ENCODE results near the gene COX10.
"Not testable (repeated sequence)": the region's sequence is repeated elsewhere in the genome, so short reads cannot be mapped to it uniquely, and the experiment has no call there.

COX10 gene

DNA sequence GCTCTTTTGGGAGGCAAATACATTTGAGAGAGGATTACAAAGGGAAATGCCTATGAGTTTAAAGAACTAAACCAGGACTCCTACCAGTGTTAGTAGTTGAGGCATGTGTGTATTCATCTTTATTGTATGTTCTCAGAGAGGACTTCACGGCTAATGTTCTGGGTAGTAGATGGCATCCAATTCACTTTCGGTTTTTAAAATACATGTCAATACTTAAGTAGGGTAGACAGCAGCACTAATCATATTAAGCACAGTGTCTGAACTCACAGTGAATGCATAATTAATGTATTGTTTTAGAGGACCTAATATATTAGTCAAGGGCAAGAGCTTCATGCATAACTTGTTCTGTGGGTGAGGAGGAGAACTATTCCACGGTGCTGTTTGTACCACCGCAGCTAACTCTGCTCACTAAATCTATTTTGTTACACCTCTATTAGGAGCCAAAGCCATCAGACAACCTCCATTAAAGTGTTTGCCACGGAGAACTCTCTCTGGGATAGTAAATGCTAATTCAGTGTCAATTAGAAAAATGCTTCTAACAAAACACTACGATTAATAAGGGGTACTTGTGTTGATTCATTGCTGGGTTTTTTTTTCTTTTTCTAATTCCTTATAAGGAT lies 56.3 kb downstream of the COX10 start:
- no peak for DNase-seq

DNA sequence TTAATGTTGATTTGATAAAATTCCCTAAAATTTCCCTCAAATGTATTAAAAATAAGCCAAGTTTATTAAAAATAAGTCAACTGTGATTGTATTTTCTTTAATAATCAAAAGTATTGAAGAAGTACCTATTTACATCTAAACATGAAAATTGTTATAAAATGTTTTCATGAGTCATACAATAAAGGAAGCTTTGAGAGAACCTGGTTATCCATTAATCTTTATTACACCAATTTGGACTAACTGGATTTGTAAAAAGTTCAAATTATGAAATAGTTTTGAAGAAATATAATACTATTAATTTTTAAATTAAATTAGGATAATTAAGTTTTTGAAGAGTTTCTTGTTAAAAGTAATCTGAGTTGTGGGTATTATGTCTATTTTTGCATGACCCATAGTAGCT lies 63.8 kb downstream of the COX10 start:
- no peak for DNase-seq

DNA sequence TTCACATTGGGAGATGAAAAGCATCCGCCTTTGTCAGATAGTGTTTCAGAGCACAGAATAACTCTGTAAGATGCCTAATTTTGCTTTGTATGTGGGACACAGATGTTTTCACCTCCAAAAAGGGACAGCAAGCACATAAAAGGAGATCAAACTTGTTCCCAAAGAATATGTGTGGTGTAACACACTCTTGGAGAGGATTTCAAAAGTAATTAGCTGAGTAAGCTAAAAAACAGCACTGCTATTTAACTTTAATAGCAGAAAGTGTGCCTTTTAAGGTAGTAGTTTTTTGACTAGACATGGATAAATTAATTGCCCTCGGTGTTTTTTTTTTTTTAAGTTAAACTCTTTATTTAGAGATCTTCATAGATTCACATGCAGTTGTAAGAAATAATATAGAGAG lies 65.2 kb downstream of the COX10 start:
- DNase-seq = no peak

DNA sequence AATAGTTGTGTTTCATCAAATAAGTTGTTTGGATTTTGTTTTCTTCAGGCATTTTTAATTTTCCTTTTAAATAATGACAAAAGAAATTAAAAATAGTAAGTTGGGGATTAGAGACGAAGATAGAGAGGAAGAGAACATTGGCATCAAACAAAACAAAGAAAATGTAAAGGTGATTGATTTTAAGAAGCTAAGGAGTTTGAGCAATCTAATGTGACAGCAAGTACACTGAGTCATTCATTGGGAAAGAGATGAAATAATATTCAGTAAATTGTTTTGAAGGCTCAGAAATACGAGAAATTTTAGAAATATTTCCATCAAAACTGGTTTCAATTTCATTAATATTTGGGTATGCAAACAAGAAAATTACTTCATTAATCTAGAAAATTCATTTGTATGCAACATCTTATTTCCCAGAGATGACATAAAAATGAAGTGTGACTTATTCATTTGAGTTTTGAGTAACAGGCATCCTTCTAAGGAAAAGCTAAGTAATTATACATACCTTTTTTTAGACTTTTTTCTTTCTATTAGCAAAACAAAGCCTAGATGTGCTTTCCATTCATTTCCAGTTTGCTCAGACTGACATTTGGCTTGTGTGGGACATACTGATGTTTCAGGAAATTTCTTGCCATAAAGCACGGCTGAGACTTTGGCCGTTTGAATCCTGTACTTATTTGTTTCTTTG lies 66.7 kb downstream of the COX10 start:
- DNase-seq = no peak

DNA sequence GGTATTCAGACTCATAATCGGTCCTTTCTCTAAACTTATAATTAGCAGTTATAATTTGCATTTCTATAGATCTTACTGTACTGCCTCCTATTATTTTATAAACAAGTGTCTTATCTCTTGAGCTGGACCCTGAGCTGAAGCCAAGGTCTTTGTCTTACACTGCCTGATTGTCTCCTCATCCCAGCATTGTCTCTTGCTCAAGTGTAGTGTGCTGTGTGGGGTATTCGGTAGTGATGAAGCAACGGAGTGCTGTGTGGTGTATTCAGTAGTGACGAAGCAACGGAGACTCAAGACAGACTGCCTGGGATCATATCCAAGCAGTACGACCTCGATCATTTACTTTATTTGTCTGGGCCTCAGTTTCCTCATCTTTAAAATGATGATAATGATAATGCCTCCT lies 69.3 kb downstream of the COX10 start:
- DNase-seq = no peak

DNA sequence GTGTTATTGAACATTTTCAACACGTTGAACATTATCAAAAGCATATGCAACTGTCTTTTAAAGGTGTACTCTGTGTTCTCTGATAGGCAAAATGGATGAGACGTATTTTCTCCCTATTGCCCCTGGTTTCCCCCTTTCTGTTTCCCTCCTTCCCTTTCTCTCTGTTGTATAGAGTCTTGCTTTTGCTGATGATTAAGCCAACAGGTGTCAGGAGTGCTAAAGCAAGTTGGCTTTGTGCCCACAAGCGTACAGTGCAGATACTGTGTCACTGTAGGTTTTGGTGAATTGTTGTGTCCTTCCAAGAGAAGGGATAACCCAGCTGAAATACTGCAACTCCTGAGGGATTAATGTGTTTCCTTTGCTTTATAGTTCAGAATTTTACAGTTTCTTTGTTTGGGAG lies 74.4 kb downstream of the COX10 start:
- no peak for DNase-seq

DNA sequence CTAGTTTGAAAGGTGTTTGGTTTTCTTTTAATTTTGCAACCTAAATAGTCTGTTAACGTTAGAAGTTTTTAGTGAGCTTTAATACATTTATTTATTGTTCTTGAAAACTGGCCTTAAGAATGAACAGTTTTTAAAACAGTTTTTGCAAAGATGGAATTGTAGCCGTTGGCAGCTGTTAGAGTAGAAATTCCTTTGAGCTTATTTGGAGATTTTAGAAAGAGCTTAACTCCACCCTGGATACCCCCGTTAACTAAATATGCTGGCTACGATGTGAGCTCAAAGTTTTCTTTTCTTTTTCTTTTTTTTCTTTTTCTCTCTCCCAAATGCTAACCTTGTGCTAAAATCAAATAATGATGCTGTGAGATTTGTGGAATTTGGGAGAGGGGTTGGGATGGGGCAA lies 75.2 kb downstream of the COX10 start:
- DNase-seq = no peak

DNA sequence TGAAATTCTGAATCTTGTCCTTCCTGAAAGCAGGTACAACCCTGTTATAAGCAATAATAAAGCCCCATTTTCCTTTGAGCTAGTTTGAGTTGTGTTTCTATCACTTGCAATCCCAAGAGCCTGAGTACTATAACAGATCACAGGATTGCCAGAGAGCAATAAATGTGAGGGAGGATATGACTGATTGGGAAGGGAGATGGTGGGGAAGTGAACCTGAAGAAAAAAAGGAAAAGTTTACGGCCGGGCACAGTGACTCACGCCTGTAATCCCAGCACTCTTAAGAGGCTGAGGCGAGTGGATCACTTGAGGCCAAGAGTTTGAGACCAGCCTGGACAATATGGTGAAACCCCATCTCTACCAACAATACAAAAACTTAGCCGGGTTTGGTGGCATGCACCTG lies 80.4 kb downstream of the COX10 start:
- no peak for DNase-seq

DNA sequence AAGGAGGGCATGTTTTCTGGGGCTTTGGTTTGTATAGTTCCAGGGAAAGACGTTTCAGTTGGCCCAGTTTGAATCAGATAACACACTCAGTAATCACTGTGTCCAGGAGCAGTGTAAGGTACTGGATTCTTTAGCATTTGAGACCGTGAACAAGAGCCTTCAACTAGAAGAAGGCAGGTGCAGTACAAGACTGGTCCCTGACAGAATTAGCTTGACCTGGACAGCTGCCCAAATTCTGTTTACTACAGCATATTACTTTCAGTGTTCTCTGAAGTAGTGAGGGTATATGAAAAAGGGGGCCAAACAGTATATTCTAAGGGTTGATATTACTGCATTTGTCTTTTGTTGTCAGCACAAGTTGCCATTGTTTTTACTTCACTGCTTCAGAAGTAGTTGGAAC lies 81.3 kb downstream of the COX10 start:
- DNase-seq = no peak

DNA sequence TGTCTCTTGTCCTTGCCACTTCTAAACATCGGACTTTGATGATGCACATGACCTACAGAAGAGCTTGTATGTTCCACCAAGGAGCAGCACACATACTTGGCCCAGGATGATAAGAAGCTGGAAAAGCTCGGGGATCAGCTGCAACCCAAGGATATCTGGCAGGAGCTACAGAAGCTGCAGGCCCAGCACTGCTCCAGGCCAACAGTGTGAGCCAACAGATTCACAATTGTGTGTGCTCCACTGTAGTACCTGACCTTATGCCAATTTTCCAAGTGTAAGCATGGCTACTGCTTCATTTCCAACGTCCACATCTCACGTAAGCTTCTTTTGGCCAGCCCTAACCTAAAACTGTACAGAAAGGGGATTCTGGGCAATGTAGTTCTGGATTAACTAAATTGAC lies 83.4 kb downstream of the COX10 start:
- DNase-seq = no peak

DNA sequence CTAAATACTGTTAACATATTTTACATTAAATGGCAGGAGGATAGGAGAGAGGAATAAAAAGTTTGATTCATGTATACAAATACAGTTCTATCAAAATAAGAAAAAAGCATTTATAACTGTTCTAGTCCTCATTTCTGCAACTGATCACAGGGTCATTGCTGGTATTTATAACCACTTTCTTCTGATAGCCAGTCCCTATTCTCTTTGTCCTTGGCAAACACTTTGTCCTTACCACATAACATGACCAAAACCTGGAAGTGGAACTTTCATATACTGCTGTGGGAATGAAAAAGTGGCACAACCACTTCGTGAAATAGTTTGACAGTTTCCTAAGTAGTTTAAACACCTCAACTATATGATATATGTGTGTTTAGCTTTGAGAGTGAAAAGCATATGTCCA lies 84.1 kb downstream of the COX10 start:
- DNase-seq = no peak

DNA sequence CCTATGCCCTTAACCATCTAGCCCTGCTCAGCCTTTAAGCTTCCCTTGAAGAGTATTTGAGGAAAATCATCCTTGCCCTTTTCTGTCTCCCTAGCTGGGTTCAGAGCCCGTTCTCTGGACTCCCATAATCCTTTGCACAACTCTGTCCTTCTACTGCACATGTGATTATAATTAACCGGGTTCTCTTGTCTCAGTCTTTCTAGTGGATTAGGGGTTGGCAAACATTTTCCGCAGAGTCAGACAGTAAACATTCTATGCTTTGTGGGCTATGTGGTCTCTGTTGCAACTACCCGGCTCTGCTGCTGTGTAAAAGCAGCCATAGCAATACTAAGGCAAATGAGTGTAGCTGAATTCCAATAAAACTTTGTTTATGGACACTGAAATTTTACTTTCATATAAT lies 87.4 kb downstream of the COX10 start:
- no peak for DNase-seq

DNA sequence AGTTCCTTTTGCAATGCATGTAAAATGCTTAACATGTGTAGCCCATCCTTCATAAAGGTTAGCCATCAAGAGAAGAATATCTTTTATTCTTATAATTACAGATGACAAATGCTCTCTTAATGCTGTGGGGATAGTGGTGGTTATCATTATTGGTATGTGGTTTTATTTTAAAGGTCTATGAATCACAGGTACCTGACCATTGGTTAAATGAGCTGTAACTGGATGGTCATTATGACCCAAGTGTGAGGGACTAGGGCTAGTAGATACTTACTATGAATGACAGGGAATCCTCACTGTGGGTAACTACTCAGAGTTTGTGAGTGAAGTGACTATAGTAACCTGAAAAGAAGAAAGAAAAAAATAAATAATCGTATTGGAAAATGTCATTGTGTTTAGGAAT lies 88.5 kb downstream of the COX10 start:
- no peak for DNase-seq

DNA sequence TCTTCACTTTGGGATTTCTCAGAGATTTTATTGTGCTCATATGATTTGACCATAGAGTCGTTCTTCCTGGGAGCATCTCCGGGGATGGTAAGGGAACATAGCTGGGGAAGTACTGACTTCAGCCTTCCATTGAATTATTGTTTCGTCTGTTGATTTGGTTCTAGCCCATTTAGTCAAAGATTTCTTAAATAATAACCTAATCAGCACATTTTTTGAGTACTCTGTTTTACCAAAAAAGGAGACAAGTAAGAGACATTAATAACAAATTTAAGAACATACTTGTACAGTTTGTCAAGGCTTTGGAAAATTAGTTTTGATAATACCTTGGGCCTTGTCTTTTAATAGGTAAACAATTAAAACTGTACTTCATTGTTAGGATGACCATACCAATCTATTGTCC lies 89.4 kb downstream of the COX10 start:
- no peak for DNase-seq

DNA sequence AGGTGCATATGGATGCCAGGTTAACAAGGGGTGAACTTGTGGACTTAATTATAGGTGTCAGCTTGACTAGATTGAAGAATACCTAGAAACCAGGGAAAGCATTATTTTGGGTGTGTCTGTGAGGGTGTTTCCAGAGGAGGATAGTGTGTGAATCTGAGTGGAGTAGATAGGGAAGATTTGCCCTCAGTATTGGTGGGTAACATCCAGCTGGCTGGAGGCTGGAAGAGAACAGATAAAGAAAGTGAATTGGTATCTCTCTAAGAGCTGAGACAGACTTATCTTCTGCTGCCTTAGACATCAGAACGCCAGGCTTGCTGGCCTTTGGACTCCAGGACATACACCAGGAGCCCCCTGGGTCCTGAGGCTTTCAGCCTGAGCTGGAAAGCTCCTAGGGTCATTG lies 92.1 kb downstream of the COX10 start:
- DNase-seq = no peak

DNA sequence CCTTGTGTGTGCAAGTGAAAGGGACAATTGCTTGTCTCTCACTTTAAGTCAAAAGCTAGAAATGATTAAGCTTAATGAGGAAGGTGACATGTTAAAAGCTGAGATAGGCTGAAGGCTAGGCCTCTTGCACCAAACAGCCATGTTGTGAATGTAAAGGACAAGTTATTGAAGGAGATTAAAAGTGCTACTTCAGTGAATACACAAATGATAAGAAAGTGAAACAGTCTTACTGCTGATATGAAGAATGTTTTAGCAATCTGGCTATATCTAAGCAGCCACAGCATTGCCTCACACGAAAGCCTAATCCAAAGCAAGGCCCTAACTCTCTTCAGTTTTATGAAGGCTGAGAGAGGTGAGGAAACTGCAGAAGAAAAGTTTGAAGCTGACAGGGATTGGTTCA lies 96.3 kb downstream of the COX10 start:
- no peak for DNase-seq

DNA sequence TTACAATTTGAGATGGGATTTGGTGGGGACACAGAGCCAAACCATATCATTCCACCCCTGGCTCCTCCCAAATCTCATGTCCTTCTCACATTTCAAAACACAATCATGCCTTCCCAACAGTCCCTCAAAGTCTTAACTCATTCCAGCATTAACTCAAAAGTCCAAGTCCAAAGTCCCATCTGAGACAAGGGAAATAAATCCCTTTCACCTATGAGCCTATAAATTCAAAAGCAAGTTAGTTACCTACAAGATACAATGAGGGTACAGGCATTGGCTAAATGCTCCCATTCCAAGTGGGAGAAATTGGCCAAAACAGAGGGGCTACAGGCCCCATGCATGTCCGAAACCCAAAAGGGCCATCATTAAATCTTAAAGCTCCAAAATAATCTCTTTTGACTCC lies 98.5 kb downstream of the COX10 start:
- not testable (repeated sequence) for DNase-seq

DNA sequence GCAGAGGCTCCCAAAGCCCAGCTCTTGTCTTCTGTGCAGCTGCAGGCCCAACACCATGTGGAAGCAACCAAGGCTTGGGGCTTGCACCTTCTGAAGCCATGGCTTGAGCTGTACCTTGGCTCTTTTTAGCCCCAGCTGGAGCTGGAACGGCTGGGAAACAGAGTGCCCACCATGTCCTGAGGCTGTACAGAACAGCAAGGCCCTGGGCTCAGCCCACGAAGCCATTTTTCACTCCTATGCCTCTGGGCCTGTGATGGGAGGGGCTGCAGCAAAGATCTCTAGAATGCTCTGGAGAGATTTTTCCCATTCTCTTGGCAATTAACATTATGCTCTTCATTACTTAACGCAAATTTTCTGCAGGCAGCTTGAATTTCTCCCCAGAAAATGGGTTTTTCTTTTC lies 99.3 kb downstream of the COX10 start:
- no peak for DNase-seq

DNA sequence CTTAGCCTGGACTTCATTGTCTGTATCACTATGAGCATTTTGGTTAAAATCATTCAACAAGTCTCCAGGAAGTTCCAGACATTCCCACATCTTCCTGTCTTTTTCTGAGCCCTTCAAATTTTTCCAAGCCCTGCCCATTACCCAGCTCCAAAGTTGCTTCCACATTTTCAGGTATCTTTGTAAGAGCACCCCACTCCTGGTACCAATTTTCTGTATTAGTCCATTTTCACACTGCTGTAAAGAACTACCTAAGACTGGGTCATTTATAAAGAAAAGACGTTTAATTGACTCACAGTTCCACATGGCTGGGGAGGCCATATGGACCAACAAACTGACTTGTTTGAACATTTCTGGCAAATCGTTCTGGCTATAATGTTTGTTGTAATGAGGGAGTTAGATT lies 100.0 kb downstream of the COX10 start:
- DNase-seq = no peak

DNA sequence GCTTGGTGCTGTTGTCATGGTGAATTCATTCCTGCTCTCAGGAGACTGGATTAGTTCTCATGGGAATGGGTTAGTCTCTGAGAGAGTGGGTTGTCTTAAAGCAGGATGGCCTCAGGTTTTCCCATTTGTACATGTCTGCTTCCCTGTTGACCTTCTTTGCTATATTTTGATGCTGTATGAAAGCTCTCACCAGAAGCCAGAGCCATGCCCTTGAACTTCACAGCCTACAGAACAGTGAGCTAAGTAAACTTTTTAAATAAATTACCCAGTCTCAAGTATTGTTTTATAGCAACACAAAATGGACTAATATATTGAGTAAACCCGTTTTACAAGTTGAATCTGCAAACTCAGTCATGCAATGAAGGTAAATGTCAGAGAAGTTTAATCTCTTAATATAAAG lies 100.6 kb downstream of the COX10 start:
- DNase-seq = no peak

DNA sequence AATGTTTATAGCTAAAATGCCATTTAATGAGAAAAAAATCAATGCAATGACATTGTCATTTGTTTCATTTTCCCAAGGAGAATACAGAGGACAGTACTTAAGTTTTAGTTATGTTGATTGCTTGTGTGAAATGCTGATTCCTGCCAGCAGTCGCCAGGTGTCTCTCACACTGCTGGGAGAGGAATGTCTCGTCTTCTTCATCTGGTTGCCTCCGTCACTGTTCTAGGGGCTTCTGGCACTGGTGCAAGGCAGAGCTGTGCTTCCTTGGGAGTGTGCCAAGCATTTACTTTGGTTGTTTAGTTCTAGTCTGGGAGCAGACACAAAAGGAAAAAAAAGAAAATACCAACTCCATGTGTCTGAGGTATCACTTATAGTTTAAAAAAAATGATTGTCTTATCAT lies 107.7 kb downstream of the COX10 start:
- not testable (repeated sequence) for DNase-seq

DNA sequence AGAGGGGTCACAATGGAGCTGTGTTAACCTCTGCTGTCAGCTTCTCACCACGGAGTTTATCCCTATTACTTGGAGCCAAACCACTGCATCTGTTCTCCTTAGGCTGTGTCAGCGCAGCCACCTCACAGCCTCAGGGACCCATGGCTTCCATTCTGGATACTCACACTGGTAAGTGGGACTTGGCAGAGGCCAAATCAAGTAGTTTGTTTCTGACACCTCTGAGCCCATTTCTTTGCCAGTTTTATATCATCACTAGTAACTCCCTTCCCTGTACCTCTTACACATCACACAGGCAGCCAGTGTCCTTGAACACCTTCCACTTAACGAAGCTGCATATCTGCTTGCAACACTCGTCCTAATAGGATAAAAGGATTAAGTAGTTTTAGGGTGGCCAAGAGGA lies 108.5 kb downstream of the COX10 start:
- not testable (repeated sequence) for DNase-seq

DNA sequence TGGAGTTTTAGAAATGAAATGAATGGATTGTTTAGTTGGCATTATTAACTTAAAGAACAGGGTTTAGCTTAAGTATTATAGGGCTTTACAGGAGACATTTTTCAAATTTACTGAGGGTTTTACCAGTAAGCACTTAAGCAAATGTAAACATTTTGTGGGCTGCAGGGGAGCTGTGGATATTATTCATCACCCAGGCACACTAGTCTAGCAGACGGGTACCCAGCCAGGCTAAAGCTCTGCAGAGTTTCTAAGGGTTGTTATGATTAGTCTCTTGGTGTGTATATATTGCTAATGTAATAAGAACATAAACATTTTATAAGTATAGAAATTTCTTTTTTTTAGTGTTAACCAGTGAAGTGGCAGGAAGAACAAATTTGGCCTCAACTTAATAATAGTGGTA lies 110.6 kb downstream of the COX10 start:
- DNase-seq = not testable (repeated sequence)

DNA sequence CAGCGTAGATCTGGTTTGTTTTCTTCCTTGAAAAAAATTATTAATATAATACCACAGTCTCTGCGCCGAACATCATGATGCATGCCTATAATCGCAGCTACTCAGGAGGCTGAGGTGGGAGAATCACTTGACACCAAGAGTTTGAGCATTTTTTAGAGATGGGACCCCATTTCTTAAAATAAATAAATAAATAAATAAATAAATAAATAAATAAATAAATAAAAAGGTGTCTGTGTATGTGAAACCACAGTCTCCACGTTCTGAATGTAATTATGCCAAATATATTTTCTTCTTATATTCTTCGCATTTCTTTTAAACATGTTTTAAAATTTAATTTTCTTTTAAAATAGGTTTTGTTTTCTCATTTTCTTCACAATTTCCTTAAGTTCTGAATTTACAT lies 112.8 kb downstream of the COX10 start:
- DNase-seq = not testable (repeated sequence)

DNA sequence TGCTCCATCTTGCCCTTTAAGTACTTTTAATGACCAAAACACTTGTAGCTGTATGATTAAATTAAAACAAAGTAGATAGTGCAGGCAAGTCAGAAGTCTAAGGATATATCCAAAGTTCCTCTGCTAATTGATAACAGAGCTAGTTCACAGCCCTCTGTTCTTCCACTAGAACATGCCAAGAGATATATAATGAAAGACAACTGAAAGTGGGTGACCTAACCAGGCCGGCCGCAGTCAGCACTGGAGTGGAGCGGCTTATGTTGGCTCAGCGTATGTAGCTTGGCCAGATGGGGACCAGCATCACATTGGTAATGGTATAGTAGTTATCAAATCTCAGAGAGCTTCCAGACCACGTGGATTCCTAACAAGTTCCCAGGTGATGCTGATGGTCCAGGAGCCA lies 115.2 kb downstream of the COX10 start:
- not testable (repeated sequence) for DNase-seq
